Measurements from ENCODE around the gene SLC35A5. TPM values are rescaled to one million over a fixed set of nuclear protein-coding genes. Genes with fewer than 3 reads are reported as not detected.

Gene SLC35A5
- total RNA-seq, 4 donors from 2014 or later, result 16.2 to 35.0 (median 21.9) TPM

DNA sequence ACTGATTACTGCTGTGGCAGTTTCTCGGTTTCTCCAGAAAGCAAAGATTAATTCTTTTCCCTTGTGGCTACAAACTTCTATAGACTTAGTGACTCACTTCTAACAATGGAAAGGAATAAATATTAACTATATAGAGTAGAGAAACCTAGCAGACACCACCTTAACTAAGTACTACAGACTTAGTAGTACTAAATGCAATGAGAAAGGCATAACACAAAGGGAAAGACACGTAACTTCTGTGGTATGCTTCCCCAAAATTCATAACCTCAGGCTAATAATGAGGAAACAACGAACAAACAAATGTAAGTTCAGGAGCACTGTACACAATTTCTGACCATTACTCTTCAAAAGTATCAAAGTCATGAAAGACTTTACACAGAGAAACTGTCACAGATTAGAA, 31.3 kb upstream of the SLC35A5 start:
- H3K4me3 ChIP-seq (ENCODE audit: low read depth, poor library complexity, severe bottlenecking), result no peak overlapping the region
- no peak for TF ChIP-seq POLR2A (IDR thresholded peaks at IDR 0.05)
- TF ChIP-seq, protein P1, sequence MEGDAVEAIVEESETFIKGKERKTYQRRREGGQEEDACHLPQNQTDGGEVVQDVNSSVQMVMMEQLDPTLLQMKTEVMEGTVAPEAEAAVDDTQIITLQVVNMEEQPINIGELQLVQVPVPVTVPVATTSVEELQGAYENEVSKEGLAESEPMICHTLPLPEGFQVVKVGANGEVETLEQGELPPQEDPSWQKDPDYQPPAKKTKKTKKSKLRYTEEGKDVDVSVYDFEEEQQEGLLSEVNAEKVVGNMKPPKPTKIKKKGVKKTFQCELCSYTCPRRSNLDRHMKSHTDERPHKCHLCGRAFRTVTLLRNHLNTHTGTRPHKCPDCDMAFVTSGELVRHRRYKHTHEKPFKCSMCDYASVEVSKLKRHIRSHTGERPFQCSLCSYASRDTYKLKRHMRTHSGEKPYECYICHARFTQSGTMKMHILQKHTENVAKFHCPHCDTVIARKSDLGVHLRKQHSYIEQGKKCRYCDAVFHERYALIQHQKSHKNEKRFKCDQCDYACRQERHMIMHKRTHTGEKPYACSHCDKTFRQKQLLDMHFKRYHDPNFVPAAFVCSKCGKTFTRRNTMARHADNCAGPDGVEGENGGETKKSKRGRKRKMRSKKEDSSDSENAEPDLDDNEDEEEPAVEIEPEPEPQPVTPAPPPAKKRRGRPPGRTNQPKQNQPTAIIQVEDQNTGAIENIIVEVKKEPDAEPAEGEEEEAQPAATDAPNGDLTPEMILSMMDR (IDR thresholded peaks at IDR 0.05), result no peak
- no peak for DNase-seq (ENCODE audit: low spot score in 2 of 2)
- intact Hi-C loops (cut with DNase I; ENCODE audit: low total_unique reads), result no loop called here
- 89 to 91% methylated on average over 3 of the region's 3 CpGs for WGBS, 2 donors

DNA sequence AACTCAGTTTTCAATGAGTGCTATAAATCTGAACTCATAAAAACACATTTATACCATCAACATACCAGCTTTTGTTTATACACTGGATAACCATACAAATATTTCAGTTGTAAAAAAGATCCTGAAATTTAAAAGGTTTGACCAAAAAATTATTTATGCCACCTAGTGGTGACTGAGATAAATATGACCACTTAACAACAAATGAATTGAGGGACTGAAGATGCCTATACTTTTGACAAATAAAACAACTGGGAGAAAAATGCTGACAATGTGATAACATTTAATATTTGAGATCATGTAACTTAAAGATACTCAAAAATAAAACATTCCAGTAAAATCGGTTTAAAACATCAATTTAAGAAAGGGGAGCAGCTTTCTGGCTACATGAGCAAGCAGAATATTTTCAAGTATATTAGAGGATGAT, 30.5 kb upstream of the SLC35A5 start:
- TF ChIP-seq, protein P1 (IDR thresholded peaks at IDR 0.05), result no peak
- no peak for TF ChIP-seq POLR2A (IDR thresholded peaks at IDR 0.05)
- H3K4me3 ChIP-seq (ENCODE audit: low read depth, poor library complexity, severe bottlenecking), result no peak overlapping the region
- 5 to 11% methylated on average over 1 of the region's 1 CpG for whole genome bisulfite sequencing, 2 donors
- no peak for DNase-seq (ENCODE audit: low spot score in 2 of 2)
- intact Hi-C loops (cut with DNase I; ENCODE audit: low total_unique reads), result no loop called here

DNA sequence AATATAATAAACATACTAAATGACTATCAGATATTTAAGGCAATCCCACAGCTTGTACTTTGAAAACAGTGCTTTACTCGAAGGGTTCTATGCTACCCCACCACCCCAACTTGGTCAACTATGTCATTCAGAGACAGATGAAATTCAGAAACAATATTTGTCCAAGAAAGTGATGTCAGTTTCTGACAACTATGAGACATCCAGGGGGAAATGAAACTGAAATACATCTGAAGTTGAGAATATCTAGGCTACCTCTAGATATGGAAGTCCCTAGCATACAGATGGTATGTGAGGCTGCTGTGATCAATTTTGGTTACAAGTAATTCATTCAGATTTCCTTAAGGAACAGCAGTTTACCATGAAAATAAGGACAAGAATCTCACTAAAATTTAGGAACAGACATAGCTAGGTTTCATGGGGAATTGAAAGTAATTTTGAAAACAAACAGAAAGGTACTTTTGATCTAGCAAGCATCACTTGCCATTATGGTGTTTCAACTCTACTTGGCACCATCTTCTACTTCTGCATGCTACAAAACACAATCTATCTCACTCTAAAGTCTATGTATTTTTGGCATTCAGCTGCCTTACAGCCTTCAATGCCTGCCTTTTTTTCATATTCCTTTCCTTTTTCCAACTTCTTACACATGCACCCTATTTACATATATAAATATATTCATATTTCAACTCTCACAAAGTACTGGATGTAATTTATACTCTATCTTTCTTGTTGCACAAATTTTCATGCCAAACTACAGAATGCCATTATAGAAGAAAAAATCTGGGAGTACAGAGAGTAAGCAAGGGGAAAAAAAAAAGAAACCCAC, 21.8 kb upstream of the SLC35A5 start:
- no peak overlapping the region for H3K4me3 ChIP-seq (ENCODE audit: low read depth, poor library complexity, severe bottlenecking)
- WGBS, 2 donors, result 93 to 100% methylated on average over 1 of the region's 1 CpG
- TF ChIP-seq, protein P1 (IDR thresholded peaks at IDR 0.05), result no peak
- TF ChIP-seq POLR2A (IDR thresholded peaks at IDR 0.05), result no peak
- DNase-seq (ENCODE audit: low spot score in 2 of 2), result no peak
- intact Hi-C loops (cut with DNase I; ENCODE audit: low total_unique reads), result no loop called here

- H3K4me3 ChIP-seq (ENCODE audit: low read depth, poor library complexity, severe bottlenecking), result no peak overlapping the region
- TF ChIP-seq POLR2A (IDR thresholded peaks at IDR 0.05), result no peak
- TF ChIP-seq, protein P1 (IDR thresholded peaks at IDR 0.05), result no peak
- DNase-seq (ENCODE audit: low spot score in 2 of 2), result no peak
- 73 to 81% methylated on average over 5 of the region's 5 CpGs for WGBS, 2 donors
- intact Hi-C loops (cut with DNase I; ENCODE audit: low total_unique reads), result no loop called here
Measured at GRCh38 chr3:112546216-112546759, 15.6 kb upstream of the SLC35A5 start.

DNA sequence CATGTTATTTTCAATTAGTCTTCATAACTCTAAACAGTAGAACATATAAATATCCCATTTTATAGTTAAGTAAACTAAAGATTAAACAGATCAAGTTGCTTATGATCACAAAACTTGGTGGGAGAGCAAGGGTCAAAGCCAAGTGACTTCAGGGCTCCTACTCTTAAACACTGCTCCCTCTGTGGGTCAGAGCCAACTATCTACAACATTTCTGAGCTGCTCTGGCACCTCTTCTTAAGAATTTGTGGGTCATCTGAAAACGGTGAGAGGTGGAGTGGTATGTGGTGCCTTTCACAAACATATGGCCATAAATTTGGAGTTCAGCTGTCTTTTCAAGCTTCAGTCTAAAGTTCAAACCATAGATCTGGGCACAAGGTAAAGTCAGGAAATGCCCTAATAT, 11.0 kb upstream of the SLC35A5 start:
- intact Hi-C loops (cut with DNase I; ENCODE audit: low total_unique reads), result no loop called here
- TF ChIP-seq, protein P1 (IDR thresholded peaks at IDR 0.05), result no peak
- no peak for TF ChIP-seq POLR2A (IDR thresholded peaks at IDR 0.05)
- 25 to 30% methylated on average over 1 of the region's 1 CpG for WGBS, 2 donors
- DNase-seq (ENCODE audit: low spot score in 2 of 2), result no peak
- no peak overlapping the region for H3K4me3 ChIP-seq (ENCODE audit: low read depth, poor library complexity, severe bottlenecking)

All from lower leg skin (tissue), 4 donors.